K562 (cell line): Measurements from ENCODE around the gene NDUFB10. TPM values are rescaled to one million over a fixed set of nuclear protein-coding genes. Genes with fewer than 3 reads are reported as not detected.

Source experiments
- ATAC-seq: fragments of 200-7000 bp; cut with Tn5 transposase; 3 replicates; pipeline ENCODE4 v1.9.1; 2020; ENCODE audit warnings: moderate library complexity
- BruUV-seq: library from RNA; stranded (reverse); fragments of 400-500 nt; replicated peaks from 2 replicates; lab custom pipeline; 2021; lab: Mats Ljungman, UMichigan
- CTCF ChIA-PET: fragments of 300-600 bp; formaldehyde crosslinking; extraction: SDS; loops from one replicate; lab custom pipeline; 2021; ENCODE audit warnings: low intra/inter-chr PET ratio; lab: Yijun Ruan, JAX
- POLR2A ChIA-PET: fragments of 300-600, 350-650 bp; sonication (Branson Sonifier 250); formaldehyde crosslinking; extraction: SDS; loops from one replicate; lab custom pipeline; 2021; ENCODE audit warnings: antibody characterized with exemption, inconsistent platforms; lab: Yijun Ruan, JAX
- DNase-seq, 4 experiments: peaks; one replicate each; pipeline versions ENCODE4 v3.0.0 to v3.0.0-alpha.2; 2011 to 2018; ENCODE audit warnings: low spot score in 3 of 4, mixed read lengths in 3 of 4; ENCODE audit errors: extremely low read depth in 1 of 4
- FAIRE-seq: peaks from 2 replicates; lab custom pipeline; 2011; peaks lifted over from hg19 to GRCh38; lab: Jason Lieb, UNC
- H2AFZ ChIP-seq: 2 replicates; pipeline ENCODE4 v1.6.0; 2011; ENCODE audit warnings: low read depth, low read length, control low read depth, inconsistent platforms
- H3K27ac ChIP-seq: fragments of 200-600 bp; 3 replicates; pipeline ENCODE4 v1.8.0; 2011; ENCODE audit warnings: low read depth, mild to moderate bottlenecking, control low read depth, inconsistent platforms, low read length, moderate library complexity, mixed read lengths; ENCODE audit errors: extremely low read depth
- H3K27me3 ChIP-seq, 2 experiments: fragments of 300-600 bp in 1 of 2; 2 replicates in 1 of 2; 3 replicates in 1 of 2; pipeline versions ENCODE4 v1.6.0 to v1.8.0; 2011; ENCODE audit warnings: inconsistent platforms in 2 of 2, low read length in 2 of 2, mild to moderate bottlenecking in 1 of 2, mixed read lengths in 1 of 2, moderate library complexity in 1 of 2; ENCODE audit not compliant: control insufficient read depth in 2 of 2, insufficient read depth in 2 of 2
- H3K36me3 ChIP-seq: fragments of 300-600 bp; 3 replicates; pipeline ENCODE4 v1.8.0; 2011; ENCODE audit warnings: mild to moderate bottlenecking, low read length, inconsistent platforms; ENCODE audit not compliant: control insufficient read depth, insufficient read depth
- H3K4me1 ChIP-seq, 2 experiments: fragments of 200-600 bp in 1 of 2; replicated peaks in 1 of 2; 2 replicates in 1 of 2; 3 replicates in 1 of 2; pipeline versions ENCODE4 v1.5.1 to v1.8.0; 2011; ENCODE audit warnings: inconsistent platforms in 2 of 2, low read length in 2 of 2, mild to moderate bottlenecking in 1 of 2, mixed read lengths in 1 of 2, moderate library complexity in 1 of 2; ENCODE audit not compliant: control insufficient read depth in 2 of 2, insufficient read depth in 2 of 2
- H3K4me2 ChIP-seq: 2 replicates; pipeline ENCODE4 v1.6.1; 2011; ENCODE audit warnings: low read length, control low read depth, inconsistent platforms, mixed read lengths; ENCODE audit not compliant: insufficient read depth
- H3K4me3 ChIP-seq: fragments of 200-600 bp; sonication (generic), shearing (Covaris generic); 2 replicates; pipeline ENCODE4 v1.5.1; 2016; ENCODE audit warnings: control low read depth, inconsistent platforms
- H3K79me2 ChIP-seq: fragments of 200-600 bp; 3 replicates; pipeline ENCODE4 v1.8.0; 2011; ENCODE audit warnings: low read length, inconsistent platforms; ENCODE audit not compliant: control insufficient read depth, insufficient read depth
- H3K9ac ChIP-seq, 2 experiments: 2 replicates each; pipeline versions ENCODE4 v1.6.0 to v1.6.1; 2011; ENCODE audit warnings: low read depth in 2 of 2, low read length in 2 of 2, control low read depth in 1 of 2, inconsistent platforms in 1 of 2, mild to moderate bottlenecking in 1 of 2, mixed read lengths in 1 of 2; ENCODE audit not compliant: insufficient read depth in 1 of 2
- H3K9me1 ChIP-seq: one replicate; pipeline ENCODE4 v1.6.0; 2011; ENCODE audit warnings: inconsistent platforms, mild to moderate bottlenecking, low read length, moderate library complexity; ENCODE audit not compliant: control insufficient read depth, insufficient read depth
- H3K9me3 ChIP-seq: replicated peaks from 2 replicates; pipeline ENCODE4 v1.5.1; 2011; ENCODE audit warnings: low read depth, low read length, inconsistent platforms; ENCODE audit not compliant: control insufficient read depth, insufficient read depth
- H4K20me1 ChIP-seq: replicated peaks from 2 replicates; pipeline ENCODE4 v1.6.1; 2011; ENCODE audit warnings: low read length, inconsistent platforms, mixed read lengths; ENCODE audit not compliant: control insufficient read depth, insufficient read depth
- CBX3 ChIP-seq, 2 experiments: IDR thresholded peaks; 1 replicate in 1 of 2; 2 replicates in 1 of 2; pipeline ENCODE4 v1.6.1; 2012; ENCODE audit warnings: inconsistent platforms in 2 of 2, low read length in 2 of 2, borderline replicate concordance in 1 of 2, control low read depth in 1 of 2
- CCNT2 ChIP-seq: IDR thresholded peaks from 2 replicates; pipeline ENCODE4 v1.6.1; 2011; ENCODE audit warnings: borderline replicate concordance, low read depth, mild to moderate bottlenecking, moderate library complexity, mixed read lengths, low read length; ENCODE audit not compliant: insufficient read length; ENCODE audit errors: extremely low read depth
- CTBP1 ChIP-seq: fragments of 450-650 bp; IDR thresholded peaks from 2 replicates; pipeline ENCODE4 v1.6.1; 2016; ENCODE audit warnings: borderline replicate concordance
- E2F4 ChIP-seq: sonication (generic); formaldehyde crosslinking; IDR thresholded peaks from 2 replicates; pipeline ENCODE4 v1.8.0; 2022; ENCODE audit warnings: mild to moderate bottlenecking, low read depth, missing genetic modification reagents
- EP400 ChIP-seq: fragments of 450-650 bp; IDR thresholded peaks from 2 replicates; pipeline ENCODE4 v1.6.1; 2017; ENCODE audit warnings: antibody characterized with exemption, mild to moderate bottlenecking, moderate library complexity
- ETV6 ChIP-seq, 3 experiments: fragments of 150-350 bp in 1 of 3; sonication (generic) in 1 of 3; formaldehyde crosslinking in 1 of 3; IDR thresholded peaks; 2 replicates each; pipeline versions ENCODE4 v1.6.1 to v1.8.0; 2014 to 2022; ENCODE audit warnings: borderline replicate concordance in 2 of 3, low read depth in 2 of 3, antibody characterized with exemption in 1 of 3, low read length in 1 of 3, mild to moderate bottlenecking in 1 of 3, missing genetic modification reagents in 1 of 3
- HMGXB4 ChIP-seq: sonication (generic); formaldehyde crosslinking; IDR thresholded peaks from 2 replicates; pipeline ENCODE4 v1.8.1; 2023; ENCODE audit warnings: mild to moderate bottlenecking, missing genetic modification reagents
- JUND ChIP-seq, 2 experiments: IDR thresholded peaks; 2 replicates in 1 of 2; 3 replicates in 1 of 2; pipeline ENCODE4 v1.6.1; 2011; ENCODE audit warnings: borderline replicate concordance in 2 of 2, low read depth in 2 of 2, low read length in 2 of 2, improper control_type of control experiment in 1 of 2, missing biosample characterization in 1 of 2, missing genetic modification characterization in 1 of 2, missing genetic modification reagents in 1 of 2
- L3MBTL2 ChIP-seq: fragments of 450-650 bp; IDR thresholded peaks from 2 replicates; pipeline ENCODE4 v1.6.1; 2016; ENCODE audit warnings: mild to moderate bottlenecking, moderate library complexity
- NONO ChIP-seq, 2 experiments: fragments of 200-400 bp in 1 of 2; fragments of 450-650 bp in 1 of 2; formaldehyde crosslinking in 1 of 2; IDR thresholded peaks; 2 replicates each; pipeline ENCODE4 v1.6.1; 2017; ENCODE audit warnings: low read depth in 2 of 2, mild to moderate bottlenecking in 2 of 2, moderate library complexity in 2 of 2, low read length in 1 of 2
- RBBP5 ChIP-seq: fragments of 200-600 bp; sonication (generic); IDR thresholded peaks from 2 replicates; pipeline ENCODE4 v1.6.1; 2012; ENCODE audit warnings: borderline replicate concordance, mild to moderate bottlenecking, low read length, control low read depth, inconsistent platforms; ENCODE audit not compliant: insufficient read depth, poor library complexity, severe bottlenecking
- SUPT5H ChIP-seq: fragments of 450-650 bp; IDR thresholded peaks from 2 replicates; pipeline ENCODE4 v1.6.1; 2016
- ZKSCAN1 ChIP-seq: fragments of 150-350 bp; IDR thresholded peaks from 2 replicates; pipeline ENCODE4 v1.6.1; 2016; ENCODE audit warnings: low read depth, low read length
- ZNF282 ChIP-seq: sonication (generic); formaldehyde crosslinking; IDR thresholded peaks from 2 replicates; pipeline ENCODE4 v1.8.1; 2023; ENCODE audit warnings: missing genetic modification reagents
- WGBS: fragments of 100-300 bp; shearing (Covaris generic); methylation state at CpG from one replicate; pipeline ENCODE4 v1.1.6; 2016; ENCODE audit warnings: low coverage, mixed read lengths; ENCODE audit not compliant: insufficient coverage; ENCODE audit errors: missing lambda C conversion rate; 5-methylcytosine and 5-hydroxymethylcytosine counted together
- in situ Hi-C: fragments of 300-500 bp; cut with MboI; formaldehyde crosslinking; loops from 4 replicates; pipeline ENCODE4 v1.15.0; 2018; ENCODE audit warnings: inconsistent platforms, mixed read lengths
- intact Hi-C: fragments of 100-400 bp; cut with micrococcal nuclease; formaldehyde crosslinking; loops from 2 replicates; pipeline ENCODE4 v1.14.2; 2022
- polyA plus RNA-seq, 8 experiments: library from polyadenylated mRNA; depleted of rRNA in 4 of 8; stranded (reverse) in 5 of 8; unstranded in 3 of 8; fragments of >200 nt; fragmentation: Nextera tagmentation in 2 of 8; fragmentation: Illumina TruSeq in 1 of 8; extraction: Ambion mirVana in 2 of 8; extraction: Trizol in 1 of 8; gene quantifications; 2 replicates each; pipeline versions ENCODE4 v1.2.1 to v1.2.3, GENCODE V29; 2011 to 2014; ENCODE audit warnings: inconsistent platforms in 1 of 8, missing spikeins in 1 of 8
- total RNA-seq, 7 experiments: library from RNA; depleted of rRNA in 6 of 7; stranded (reverse); fragments of >200 nt in 6 of 7; fragmentation: Illumina TruSeq in 2 of 7; extraction: Trizol in 2 of 7; gene quantifications; 2 replicates each; pipeline versions ENCODE4 v1.2.1 to v1.2.3, GENCODE V29; 2011 to 2021; ENCODE audit warnings: low replicate concordance in 1 of 7

Gene NDUFB10
- total and polyA plus RNA-seq, 9 of the 15 experiments (the other 6 are each of a cell fraction or from before 2014, with no cell fraction given) = 69.3 to 527 (median 161) TPM

GRCh38 chr16:2003827-2004641 lies 44.7 kb downstream of the NDUFB10 start:
- H3K79me2 ChIP-seq = peaks cover 68% of the 10 kb centered on the region
- TF ChIP-seq E2F4 = 0 out of 2 replicates have a peak, but pooled peaks have one; percentile 8
- peak; percentile 76; the same call in 1 of the 2 replicates for TF ChIP-seq CTBP1
- TF ChIP-seq EP400 = peak; percentile 88
- peak; percentile 49; the same call in 1 of the 2 replicates for TF ChIP-seq JUND (IDR thresholded peaks at IDR 0.05; ENCODE audit: borderline replicate concordance, low read depth, low read length)
- TF ChIP-seq JUND (tag; IDR thresholded peaks at IDR 0.05; ENCODE audit: borderline replicate concordance, low read depth, low read length) = no peak; the same call in 2 of the 3 replicates
- TF ChIP-seq RBBP5 = peak; percentile 29
- 0 out of 2 replicates have a peak, but pooled peaks have one; percentile 63 for TF ChIP-seq HMGXB4 (CRISPR knock-in tag)
- peak in 1 of 2 experiments; percentile 52; a peak in 1 of 3 replicates for TF ChIP-seq CBX3 (IDR thresholded peaks at IDR 0.05; ENCODE audit: borderline replicate concordance in 1 of 2, low read length in 2 of 2)
- TF ChIP-seq L3MBTL2 = peak; percentile 64
- peak in 1 of 2 experiments; percentile 65; a peak in 1 of 4 replicates for TF ChIP-seq NONO (IDR thresholded peaks at IDR 0.05; ENCODE audit: low read depth in 2 of 2, low read length in 1 of 2)
- TF ChIP-seq CCNT2 = peak; percentile 66
- peak; percentile 60; the same call in 1 of the 2 replicates for TF ChIP-seq ZKSCAN1
- TF ChIP-seq SUPT5H = peak; percentile 29; the same call in 1 of the 2 replicates
- 0 out of 4 replicates have a peak, but pooled peaks of 1 of the 2 experiments have one; percentile 10 for TF ChIP-seq ETV6 (IDR thresholded peaks at IDR 0.05; ENCODE audit: borderline replicate concordance in 1 of 2, low read depth in 2 of 2, low read length in 1 of 2)
- no peak for TF ChIP-seq ETV6 (CRISPR knock-in tag; IDR thresholded peaks at IDR 0.05; ENCODE audit: borderline replicate concordance)
- no peak for TF ChIP-seq ZNF282 (CRISPR knock-in tag)

More at GRCh38 chr16:2003827-2004641, 44.7 kb downstream of the NDUFB10 start:
- ChIA-PET POLR2A (interaction anchor here (0.6 to 3.0 kb wide), 18 partner anchors 9 to 512 kb away, joined by 3 to 12 read pairs (median 4); partner anchors contain the start of genes ECI1, GFER, NPW and RPS2), CTCF (interaction anchor here (0.6 to 0.8 kb wide), 2 partner anchors 149 to 498 kb away, joined by 3 to 4 read pairs; no protein-coding TSS in a partner anchor)
- Histone ChIP-seq H2AFZ (no peak overlapping the region), H3K9me1 (peaks cover 19% of the 10 kb centered on the region), H3K27ac (peak overlapping the region; percentile 47; the same call in 1 of the 3 replicates), H3K36me3 (peaks cover 88% of the 10 kb centered on the region; the same call in 2 of the 3 replicates), H3K27me3 (no peaks in the 10 kb centered on the region), H3K4me1 (peaks cover 20 to 94% of the 10 kb centered on the region in 2 experiments), H4K20me1 (peaks cover 46% of the 10 kb centered on the region), H3K4me2 (peak overlapping the region; percentile 34), H3K9ac (peak overlapping the region; percentile 1 to 80; a peak in 3 of 4 replicates), H3K4me3 (no peak overlapping the region), H3K9me3 (no peaks in the 10 kb centered on the region)
- intact Hi-C loops = no loop called here
- in situ Hi-C loops = no loop called here
- DNase-seq (peak; percentile 84 to 97 (median 91)), FAIRE-seq (peak; percentile 96), ATAC-seq (peak; percentile 93)
- no TSS peak for BruUV-seq
- WGBS = 16% methylated on average over 31 of the region's 36 CpGs
